ACC112 (cell line): ENCODE measurements around the gene SNAI3.

Source experiments
- H2AFZ ChIP-seq: fragments of 200-600 bp; sonication (generic); one replicate; pipeline ENCODE4 v1.6.0; 2017; ENCODE audit warnings: antibody characterized with exemption, low read length; ENCODE audit not compliant: unreplicated experiment
- H3K27ac ChIP-seq: fragments of 200-600 bp; sonication (generic); 2 replicates; pipeline ENCODE4 v1.5.1; 2014; ENCODE audit warnings: low read depth, mild to moderate bottlenecking, antibody characterized with exemption, low read length, moderate library complexity
- H3K27me3 ChIP-seq: fragments of 200-600 bp; sonication (generic); 2 replicates; pipeline ENCODE4 v1.6.1; 2014; ENCODE audit warnings: mild to moderate bottlenecking, antibody characterized with exemption, low read length, moderate library complexity, mixed read lengths; ENCODE audit not compliant: insufficient read depth
- H3K36me3 ChIP-seq: fragments of 200-600 bp; sonication (generic); 2 replicates; pipeline ENCODE4 v1.6.1; 2016; ENCODE audit warnings: mild to moderate bottlenecking, antibody characterized with exemption, low read length, moderate library complexity, mixed read lengths; ENCODE audit not compliant: insufficient read depth
- H3K4me1 ChIP-seq: fragments of 200-600 bp; sonication (generic); one replicate; pipeline ENCODE4 v1.6.1; 2016; ENCODE audit warnings: low read length, mixed read lengths; ENCODE audit not compliant: insufficient read depth, unreplicated experiment, control insufficient read depth
- H3K4me3 ChIP-seq: fragments of 200-600 bp; sonication (generic); 2 replicates; pipeline ENCODE4 v1.5.1; 2014; ENCODE audit warnings: mild to moderate bottlenecking, low read depth, low read length
- H3K79me2 ChIP-seq: fragments of 200-600 bp; sonication (generic); one replicate; pipeline ENCODE4 v1.6.0; 2016; ENCODE audit warnings: low read length; ENCODE audit not compliant: control insufficient read depth, unreplicated experiment, insufficient read depth

Gene SNAI3

GRCh38 chr16:88714420-88715302, 28.4 kb upstream of the SNAI3 start:
- peaks cover 5% of the 10 kb centered on the region for H3K79me2 ChIP-seq
- no peak overlapping the region for H3K4me3 ChIP-seq
- H3K27ac ChIP-seq = no peak overlapping the region
- no peak overlapping the region for H2AFZ ChIP-seq
- H3K4me1 ChIP-seq = no peaks in the 10 kb centered on the region
- H3K36me3 ChIP-seq = peaks cover 17% of the 10 kb centered on the region; the same call in 1 of the 2 replicates
- no peaks in the 10 kb centered on the region for H3K27me3 ChIP-seq

- H3K36me3 ChIP-seq = peaks cover 14% of the 10 kb centered on the region; the same call in 1 of the 2 replicates
Observed at GRCh38 chr16:88713568-88714419, 27.5 kb upstream of the SNAI3 start.

GRCh38 chr16:88713054-88713453, 26.7 kb upstream of the SNAI3 start:
- Histone ChIP-seq H3K4me3 (no peak overlapping the region), H3K79me2 (peaks cover 16% of the 10 kb centered on the region), H2AFZ (no peak overlapping the region), H3K36me3 (peaks cover 10% of the 10 kb centered on the region; the same call in 1 of the 2 replicates), H3K27ac (no peak overlapping the region), H3K4me1 (no peaks in the 10 kb centered on the region), H3K27me3 (no peaks in the 10 kb centered on the region)

More at GRCh38 chr16:88713568-88714419, 27.5 kb upstream of the SNAI3 start:
- Histone ChIP-seq H3K27ac (no peak overlapping the region), H3K4me1 (no peaks in the 10 kb centered on the region), H3K79me2 (peaks cover 11% of the 10 kb centered on the region), H3K27me3 (no peaks in the 10 kb centered on the region), H3K4me3 (no peak overlapping the region), H2AFZ (no peak overlapping the region)

- no peak overlapping the region for H2AFZ ChIP-seq
- peaks cover 18% of the 10 kb centered on the region for H3K79me2 ChIP-seq
- peaks cover 10% of the 10 kb centered on the region; the same call in 1 of the 2 replicates for H3K36me3 ChIP-seq
- no peak overlapping the region for H3K4me3 ChIP-seq
- H3K4me1 ChIP-seq = peaks cover 2% of the 10 kb centered on the region
- no peaks in the 10 kb centered on the region for H3K27me3 ChIP-seq
- no peak overlapping the region for H3K27ac ChIP-seq
Observed at GRCh38 chr16:88712362-88712979, 26.2 kb upstream of the SNAI3 start.

GRCh38 chr16:88711750-88712340, 25.5 kb upstream of the SNAI3 start:
- no peak overlapping the region for H2AFZ ChIP-seq
- no peaks in the 10 kb centered on the region for H3K27me3 ChIP-seq
- no peak overlapping the region for H3K4me3 ChIP-seq
- peaks cover 8% of the 10 kb centered on the region for H3K4me1 ChIP-seq
- H3K36me3 ChIP-seq = peaks cover 3% of the 10 kb centered on the region; the same call in 1 of the 2 replicates
- H3K79me2 ChIP-seq = peaks cover 23% of the 10 kb centered on the region
- H3K27ac ChIP-seq = no peak overlapping the region

- Histone ChIP-seq H3K4me1 (peaks cover 8% of the 10 kb centered on the region), H3K4me3 (no peak overlapping the region), H3K27me3 (no peaks in the 10 kb centered on the region), H3K36me3 (peaks cover 2% of the 10 kb centered on the region; the same call in 1 of the 2 replicates), H2AFZ (no peak overlapping the region), H3K79me2 (peaks cover 24% of the 10 kb centered on the region), H3K27ac (no peak overlapping the region)
Observed at GRCh38 chr16:88710556-88710955, 24.2 kb upstream of the SNAI3 start.

GRCh38 chr16:88706965-88707826, 20.9 kb upstream of the SNAI3 start:
- peak overlapping the region; percentile 39; the same call in 1 of the 2 replicates for H3K27ac ChIP-seq
- H3K4me3 ChIP-seq = peak overlapping the region; percentile 85
- H3K36me3 ChIP-seq = no peaks in the 10 kb centered on the region; the same call in 1 of the 2 replicates
- H2AFZ ChIP-seq = no peak overlapping the region
- H3K79me2 ChIP-seq = peaks cover 31% of the 10 kb centered on the region
- peaks cover 13% of the 10 kb centered on the region for H3K4me1 ChIP-seq
- H3K27me3 ChIP-seq = no peaks in the 10 kb centered on the region

- peak within 1 kb of the TSS; percentile 39; the same call in 1 of the 2 replicates for H3K27ac ChIP-seq
Observed at GRCh38 chr16:88706229-88706964, 20.1 kb upstream of the SNAI3 start, which contains the start of the genes CTU2 and RNF166. CTU2 (plus strand) TSS chr16:88706503; CDS start chr16:88706531, 28 bp downstream. RNF166 (minus strand) TSS chr16:88706408; CDS start chr16:88706325, 83 bp downstream.

GRCh38 chr16:88705801-88706228, 19.5 kb upstream of the SNAI3 start:
- Histone ChIP-seq H3K4me3 (peak overlapping the region; percentile 85), H3K79me2 (peaks cover 28% of the 10 kb centered on the region), H2AFZ (peak overlapping the region; percentile 97), H3K27ac (no peak overlapping the region), H3K4me1 (peaks cover 13% of the 10 kb centered on the region), H3K36me3 (no peaks in the 10 kb centered on the region), H3K27me3 (no peaks in the 10 kb centered on the region)

More at GRCh38 chr16:88706229-88706964, 20.1 kb upstream of the SNAI3 start, which contains the start of the genes CTU2 and RNF166:
- Histone ChIP-seq H3K27me3 (no peaks in the 10 kb centered on the region), H3K4me3 (peak within 1 kb of the TSS; percentile 85), H3K4me1 (peaks cover 13% of the 10 kb centered on the region), H3K79me2 (peaks cover 28% of the 10 kb centered on the region), H3K36me3 (no peaks in the 10 kb centered on the region; the same call in 1 of the 2 replicates), H2AFZ (peak within 1 kb of the TSS; percentile 97)
